AG09319 (cell line): ENCODE results near the gene EIF4G2.

Experiments used
- DNase-seq: peaks from one replicate; pipeline ENCODE4 v3.0.0-alpha.2; 2010; ENCODE audit warnings: low read depth; ENCODE audit errors: extremely low read depth
- TF ChIP-seq, protein P1 (sequence below): IDR thresholded peaks from 2 replicates; pipeline ENCODE4 v1.5.1; 2011; ENCODE audit warnings: low read depth, mild to moderate bottlenecking, inconsistent platforms, low read length, moderate library complexity

Gene EIF4G2

DNA sequence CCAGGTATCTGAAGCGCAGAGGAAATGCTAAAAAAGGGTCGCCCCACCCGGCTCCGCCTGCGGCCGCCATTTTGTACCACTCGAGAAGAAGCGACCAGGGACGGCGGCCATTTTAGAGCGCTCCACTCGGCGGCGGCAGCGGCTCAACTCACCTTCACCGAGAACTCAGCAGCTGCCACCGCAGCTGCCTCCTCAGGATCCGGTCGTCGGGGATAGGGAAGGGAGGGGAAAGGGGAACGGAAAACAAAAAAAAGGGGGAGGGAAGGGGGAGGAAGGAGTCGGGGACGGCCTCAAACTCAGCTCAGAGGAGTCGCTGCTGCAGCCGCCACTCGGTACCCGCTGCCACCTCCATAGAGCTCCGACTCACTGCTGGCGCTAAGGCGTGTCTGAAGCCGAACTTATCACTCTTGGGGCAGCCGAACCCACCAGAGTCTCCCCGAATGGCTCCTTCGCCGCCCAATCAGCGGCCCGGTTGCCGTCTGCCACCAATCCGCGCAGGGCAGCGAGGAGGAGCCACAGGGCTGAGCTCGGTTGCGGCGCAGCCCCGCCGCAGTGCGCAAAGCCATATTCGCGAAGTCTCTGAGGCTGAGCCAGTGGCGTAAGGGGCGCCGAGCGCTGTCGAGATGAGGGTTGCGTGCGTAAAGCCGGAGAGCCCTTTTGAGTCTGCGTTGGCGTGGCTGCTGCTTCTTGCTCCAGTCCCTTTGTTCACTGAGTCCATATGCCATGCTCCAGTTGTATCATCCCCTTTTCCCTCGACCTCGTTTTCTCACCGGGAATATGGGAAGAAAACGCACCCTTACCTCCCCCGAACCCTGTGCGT is at the start of gene EIF4G2:
Gene EIF4G2 (minus strand): TSS at position 374 of the 820 bp plus-strand sequence.
- TF ChIP-seq, protein P1, sequence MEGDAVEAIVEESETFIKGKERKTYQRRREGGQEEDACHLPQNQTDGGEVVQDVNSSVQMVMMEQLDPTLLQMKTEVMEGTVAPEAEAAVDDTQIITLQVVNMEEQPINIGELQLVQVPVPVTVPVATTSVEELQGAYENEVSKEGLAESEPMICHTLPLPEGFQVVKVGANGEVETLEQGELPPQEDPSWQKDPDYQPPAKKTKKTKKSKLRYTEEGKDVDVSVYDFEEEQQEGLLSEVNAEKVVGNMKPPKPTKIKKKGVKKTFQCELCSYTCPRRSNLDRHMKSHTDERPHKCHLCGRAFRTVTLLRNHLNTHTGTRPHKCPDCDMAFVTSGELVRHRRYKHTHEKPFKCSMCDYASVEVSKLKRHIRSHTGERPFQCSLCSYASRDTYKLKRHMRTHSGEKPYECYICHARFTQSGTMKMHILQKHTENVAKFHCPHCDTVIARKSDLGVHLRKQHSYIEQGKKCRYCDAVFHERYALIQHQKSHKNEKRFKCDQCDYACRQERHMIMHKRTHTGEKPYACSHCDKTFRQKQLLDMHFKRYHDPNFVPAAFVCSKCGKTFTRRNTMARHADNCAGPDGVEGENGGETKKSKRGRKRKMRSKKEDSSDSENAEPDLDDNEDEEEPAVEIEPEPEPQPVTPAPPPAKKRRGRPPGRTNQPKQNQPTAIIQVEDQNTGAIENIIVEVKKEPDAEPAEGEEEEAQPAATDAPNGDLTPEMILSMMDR: no peak
- peak; percentile 97 for DNase-seq

DNA sequence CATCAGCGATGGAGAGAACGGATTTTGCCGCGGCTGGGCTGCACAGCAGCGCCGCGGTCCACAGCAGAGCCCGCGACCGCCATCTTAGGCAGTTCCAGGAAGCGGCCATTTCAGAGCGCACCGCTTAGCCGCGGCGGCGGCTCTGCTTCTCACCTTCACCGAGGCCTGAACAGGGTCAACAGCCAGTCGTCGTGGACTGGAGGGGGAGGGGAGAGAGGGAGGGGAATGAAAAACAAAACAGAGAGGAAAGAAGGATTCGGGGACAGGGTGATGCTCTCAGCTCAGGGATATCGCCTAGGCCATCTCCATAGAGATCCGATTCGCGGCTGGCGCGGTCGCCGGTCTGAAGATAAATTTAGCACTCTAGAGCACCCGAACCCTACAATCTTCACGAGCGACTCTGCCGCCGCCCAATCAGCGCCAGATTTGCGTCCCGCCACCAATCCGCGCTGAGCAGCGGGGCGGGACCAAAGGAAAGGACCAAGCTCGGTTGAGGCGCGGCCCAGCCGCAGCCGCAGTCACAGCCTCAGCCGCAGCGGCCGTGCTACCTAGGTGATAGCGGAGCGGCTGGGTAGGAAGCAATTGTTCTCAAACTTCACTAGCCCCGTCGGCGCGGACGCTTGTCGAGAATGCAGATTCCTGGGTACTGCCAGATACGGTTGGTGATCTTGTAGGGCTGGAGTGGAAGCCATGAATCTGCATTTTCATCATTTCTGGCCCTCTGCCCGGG is 49.1 kb upstream of the EIF4G2 start, which contains the start of gene ZBED5:
Gene ZBED5 (minus strand): TSS at position 345 of the 730 bp plus-strand sequence. CDS start 3,108 bp downstream, outside the sequence.
- TF ChIP-seq, protein P1: peak; percentile 7
- peak; percentile 92 for DNase-seq

DNA sequence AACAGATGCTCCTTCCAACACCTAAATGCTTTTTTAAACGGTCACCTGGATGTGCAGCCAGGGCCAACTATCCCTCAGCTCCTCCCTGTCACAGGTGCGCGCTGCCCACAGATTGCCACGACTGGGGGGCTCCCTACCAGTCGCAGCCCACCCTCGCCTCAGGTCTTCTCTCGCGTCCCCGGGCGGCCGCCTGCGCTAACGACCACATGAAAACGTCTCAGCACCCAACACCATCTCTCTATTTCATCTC is 48.7 kb upstream of the EIF4G2 start:
- DNase-seq: no peak
- TF ChIP-seq, protein P1: no peak

DNA sequence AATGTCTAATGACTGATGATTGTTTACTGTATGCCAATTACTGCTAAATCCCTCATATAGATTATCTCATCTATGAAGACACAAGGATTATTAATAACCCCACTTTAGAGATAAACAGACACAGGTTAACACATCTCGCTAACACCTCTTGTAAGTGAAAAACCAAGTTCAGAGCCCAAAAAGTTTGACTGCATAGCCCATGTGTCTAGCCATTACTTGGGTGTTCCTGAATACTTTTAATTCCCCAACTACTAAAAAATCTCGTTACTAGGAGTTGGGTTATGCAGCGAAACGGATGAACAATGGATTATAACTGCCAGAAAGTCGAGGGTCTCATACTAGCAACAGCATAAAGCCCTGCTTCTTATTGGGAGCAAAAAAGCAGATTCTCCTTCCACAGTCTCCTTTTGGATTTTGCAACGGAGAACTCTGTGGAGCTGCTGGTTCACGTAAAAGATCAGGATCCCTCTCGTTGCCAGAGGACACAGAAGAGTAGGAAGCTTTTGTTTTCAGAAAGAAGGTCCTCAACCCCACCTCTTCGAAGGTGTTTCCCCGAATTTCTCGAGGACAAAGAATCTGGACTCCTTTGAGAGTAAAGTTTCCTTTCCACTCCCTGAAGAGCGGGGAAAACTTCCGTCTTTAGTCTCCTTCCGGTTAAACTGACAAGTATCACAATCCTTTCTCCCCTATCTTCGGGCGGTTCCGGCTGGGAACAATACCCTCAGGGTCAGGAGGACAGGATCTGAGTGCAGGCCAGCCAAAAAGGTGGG is 48.1 kb upstream of the EIF4G2 start:
- TF ChIP-seq, protein P1: no peak

DNA sequence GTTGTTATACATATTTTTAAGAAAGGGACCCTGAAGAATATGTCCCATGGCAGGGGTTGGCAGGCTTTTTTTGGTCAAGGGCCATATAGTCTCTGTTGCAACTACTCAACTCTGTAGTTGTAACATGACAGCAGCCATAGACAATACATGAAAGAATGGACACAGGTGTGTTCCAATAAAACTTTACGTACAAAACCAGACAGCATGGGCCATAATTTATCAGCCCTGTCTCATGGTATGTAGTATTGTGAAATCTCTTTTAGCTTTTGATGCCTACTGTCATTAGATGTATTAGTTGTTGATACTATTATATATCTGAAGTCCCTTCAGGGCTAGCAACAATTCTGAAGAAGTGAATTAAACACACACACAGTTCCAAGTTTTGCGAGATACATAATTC is 46.6 kb upstream of the EIF4G2 start:
- DNase-seq: no peak
- TF ChIP-seq, protein P1: no peak

More for the DNA sequence above, 48.1 kb upstream of the EIF4G2 start:
- DNase-seq: no peak

DNA sequence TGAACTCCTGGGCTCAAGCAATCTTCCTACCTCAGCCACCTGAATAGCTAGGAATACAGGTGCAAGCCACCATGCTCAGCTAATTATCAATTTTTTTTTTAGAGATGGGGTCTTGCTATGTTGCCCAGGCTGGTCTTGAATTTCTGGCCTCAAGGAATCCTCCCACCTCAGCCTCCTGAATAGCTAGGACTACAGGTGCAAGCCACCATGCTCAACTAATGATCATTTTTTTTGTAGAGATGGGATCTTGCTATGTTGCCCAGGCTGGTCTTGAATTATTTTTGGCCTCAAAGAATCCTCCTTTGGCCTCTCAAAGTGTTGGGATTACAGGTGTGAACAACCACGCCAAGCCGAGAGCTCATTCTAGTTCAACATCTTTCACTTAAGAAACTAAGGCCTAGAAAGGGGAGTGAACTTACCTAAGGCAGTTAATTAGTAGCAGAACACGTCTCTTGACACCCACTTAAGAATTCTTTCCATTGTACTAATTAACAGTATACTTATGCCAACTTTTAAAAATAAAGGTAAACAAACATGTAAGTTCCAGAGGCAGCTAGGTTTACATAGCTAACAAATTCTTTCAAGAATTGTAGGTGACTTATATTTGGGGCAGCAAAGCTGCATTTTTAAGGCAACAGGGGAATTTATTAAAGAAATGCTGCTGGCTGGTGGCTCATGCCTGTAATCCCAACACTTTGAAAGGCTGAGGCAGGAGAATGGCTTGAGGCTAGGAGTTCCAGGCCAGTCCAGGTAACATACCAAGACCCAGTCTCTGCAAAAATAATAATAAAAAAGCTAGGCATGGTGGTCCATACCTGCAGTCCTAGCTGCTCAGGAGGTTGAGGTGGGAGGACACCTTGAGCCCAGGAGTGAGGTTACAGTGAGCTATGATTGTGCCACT is 39.5 kb upstream of the EIF4G2 start:
- DNase-seq: no peak
- TF ChIP-seq, protein P1: no peak
